Stimulated activated CD4-positive, alpha-beta T cell treated with anti-CD3 and anti-CD28 coated beads, Interleukin-2, amount 100 ng/mL, for 4 hours (primary cell): ENCODE measurements around the gene GFY.

Source experiments
- DNase-seq: peaks from one replicate; pipeline ENCODE4 v3.0.0-alpha.2; 2020; ENCODE audit warnings: low read depth

Gene GFY

GRCh38 chr19:49428547-49429451 is 3.6 kb downstream of the GFY start:
- DNase-seq, result no peak

GRCh38 chr19:49430172-49430677 is 5.0 kb downstream of the GFY start:
- no peak for DNase-seq

GRCh38 chr19:49430678-49431329 is 5.6 kb downstream of the GFY start:
- no peak for DNase-seq

GRCh38 chr19:49431330-49431749 is 6.2 kb downstream of the GFY start:
- no peak for DNase-seq

- DNase-seq, result no peak
Observed at GRCh38 chr19:49432141-49433073, 7.2 kb downstream of the GFY start.

- DNase-seq, result no peak
Observed at GRCh38 chr19:49433240-49433901, 8.2 kb downstream of the GFY start.

GRCh38 chr19:49434907-49435583 is 9.9 kb downstream of the GFY start:
- DNase-seq, result no peak

- no peak for DNase-seq
Observed at GRCh38 chr19:49435670-49436069, 10.5 kb downstream of the GFY start.

- DNase-seq, result no peak
Observed at GRCh38 chr19:49436381-49437017, 11.3 kb downstream of the GFY start.

- DNase-seq, result no peak
Observed at GRCh38 chr19:49437231-49437630, 12.0 kb downstream of the GFY start.

GRCh38 chr19:49438261-49438660 is 13.1 kb downstream of the GFY start:
- no peak for DNase-seq

- DNase-seq, result no peak
Observed at GRCh38 chr19:49439836-49440235, 14.6 kb downstream of the GFY start.

- no peak for DNase-seq
Observed at GRCh38 chr19:49440439-49441209, 15.4 kb downstream of the GFY start.

GRCh38 chr19:49441210-49441959 is 16.2 kb downstream of the GFY start, which contains the start of gene SLC17A7:
Gene SLC17A7 (minus strand): TSS chr19:49441527. CDS start chr19:49441379, 148 bp downstream.
- no peak for DNase-seq

GRCh38 chr19:49441960-49442350 is 16.8 kb downstream of the GFY start:
- DNase-seq, result no peak

- no peak for DNase-seq
Observed at GRCh38 chr19:49442354-49442753, 17.2 kb downstream of the GFY start.

- no peak for DNase-seq
Observed at GRCh38 chr19:49442771-49443365, 17.7 kb downstream of the GFY start.

GRCh38 chr19:49443366-49444099 is 18.3 kb downstream of the GFY start:
- peak; percentile 90 for DNase-seq
